SK-N-SH treated with all-trans-retinoic acid at 6 μM for 48 hours (cell line): ENCODE measurements around the gene CPA1.

Experiments
- ATAC-seq: fragments of 200-7000 bp; cut with Tn5 transposase; 3 replicates; pipeline ENCODE4 v1.9.1; 2020; ENCODE audit warnings: mild to moderate bottlenecking, moderate library complexity
- ARNTL ChIP-seq: fragments of 450-650 bp; formaldehyde crosslinking; IDR thresholded peaks from 2 replicates; pipeline ENCODE4 v1.5.0; 2020; ENCODE audit warnings: low read depth, mild to moderate bottlenecking, moderate library complexity, borderline replicate concordance
- BACH2 ChIP-seq: fragments of 250-450 bp; sonication (Bioruptor Pico); IDR thresholded peaks from 2 replicates; pipeline ENCODE4 v1.9.0; 2021; ENCODE audit warnings: mild to moderate bottlenecking, borderline replicate concordance
- CSDC2 ChIP-seq: fragments of 250-450 bp; sonication (Bioruptor Pico); IDR thresholded peaks from 2 replicates; pipeline ENCODE4 v1.5.0; 2020; ENCODE audit warnings: mild to moderate bottlenecking, moderate library complexity
- ESRRG ChIP-seq: fragments of 250-450 bp; sonication (Bioruptor Pico); IDR thresholded peaks from 2 replicates; pipeline ENCODE4 v1.6.1; 2021; ENCODE audit warnings: mild to moderate bottlenecking
- GLIS3 ChIP-seq: fragments of 250-450 bp; sonication (Bioruptor Pico); IDR thresholded peaks from 2 replicates; pipeline ENCODE4 v1.5.0; 2020; ENCODE audit warnings: mild to moderate bottlenecking, moderate library complexity
- ISL1 ChIP-seq: fragments of 250-450 bp; sonication (Bioruptor Pico); IDR thresholded peaks from 2 replicates; pipeline ENCODE4 v2.1.2; 2022; ENCODE audit warnings: mild to moderate bottlenecking, moderate library complexity
- OSR1 ChIP-seq: fragments of 250-450 bp; sonication (Bioruptor Pico); IDR thresholded peaks from 2 replicates; pipeline ENCODE4 v1.8.0; 2022; ENCODE audit warnings: moderate library complexity, mild to moderate bottlenecking, inconsistent platforms
- PPARA ChIP-seq: fragments of 250-450 bp; sonication (Bioruptor Pico); IDR thresholded peaks from 2 replicates; pipeline ENCODE4 v1.5.0; 2020; ENCODE audit warnings: mild to moderate bottlenecking, borderline replicate concordance
- RARB ChIP-seq: fragments of 250-450 bp; sonication (Bioruptor Pico); IDR thresholded peaks from 2 replicates; pipeline ENCODE4 v1.8.0; 2021; ENCODE audit warnings: mild to moderate bottlenecking, moderate library complexity
- SNAI2 ChIP-seq: fragments of 250-450 bp; sonication (Bioruptor Pico); IDR thresholded peaks from 2 replicates; pipeline ENCODE4 v1.5.0; 2020; ENCODE audit warnings: mild to moderate bottlenecking, moderate library complexity
- TCF4 ChIP-seq: fragments of 250-450 bp; sonication (Bioruptor Pico); IDR thresholded peaks from 2 replicates; pipeline ENCODE4 v1.8.0; 2021; ENCODE audit warnings: mild to moderate bottlenecking, moderate library complexity, borderline replicate concordance
- TOX ChIP-seq: fragments of 250-450 bp; sonication (Bioruptor Pico); IDR thresholded peaks from 2 replicates; pipeline ENCODE4 v1.8.0; 2021; ENCODE audit warnings: mild to moderate bottlenecking, moderate library complexity, borderline replicate concordance
- ZC3H10 ChIP-seq: fragments of 250-450 bp; sonication (Bioruptor Pico); IDR thresholded peaks from 2 replicates; pipeline ENCODE4 v1.5.1; 2021; ENCODE audit warnings: mild to moderate bottlenecking, moderate library complexity
- ZFP3 ChIP-seq: fragments of 250-450 bp; sonication (Bioruptor Pico); IDR thresholded peaks from 2 replicates; pipeline ENCODE4 v1.5.0; 2020; ENCODE audit warnings: mild to moderate bottlenecking, moderate library complexity
- ZFP30 ChIP-seq: fragments of 450-650 bp; formaldehyde crosslinking; IDR thresholded peaks from 2 replicates; pipeline ENCODE4 v1.5.0; 2022; ENCODE audit warnings: mild to moderate bottlenecking, moderate library complexity
- ZNF565 ChIP-seq: fragments of 450-650 bp; formaldehyde crosslinking; conservative IDR thresholded peaks from 2 replicates; pipeline ENCODE4 v1.5.0; 2020; ENCODE audit warnings: low read depth, mild to moderate bottlenecking, moderate library complexity
- ZNF8 ChIP-seq: fragments of 450-650 bp; formaldehyde crosslinking; IDR thresholded peaks from 2 replicates; pipeline ENCODE4 v1.5.0; 2020; ENCODE audit warnings: mild to moderate bottlenecking, moderate library complexity
- TF ChIP-seq, protein P1 (sequence below): fragments of 250-450 bp; sonication (Bioruptor Pico); IDR thresholded peaks from 2 replicates; pipeline ENCODE4 v1.8.0; 2021; ENCODE audit warnings: low read depth, mild to moderate bottlenecking, moderate library complexity, borderline replicate concordance
- TF ChIP-seq, protein P2 (sequence below): fragments of 250-450 bp; sonication (Bioruptor Pico); IDR thresholded peaks from 2 replicates; pipeline ENCODE4 v1.8.0; 2020; ENCODE audit warnings: mild to moderate bottlenecking, moderate library complexity, borderline replicate concordance
- TF ChIP-seq, protein P3 (sequence below): fragments of 250-450 bp; sonication (Bioruptor Pico); IDR thresholded peaks from 2 replicates; pipeline ENCODE4 v1.5.1; 2021; ENCODE audit warnings: mild to moderate bottlenecking, moderate library complexity
- TF ChIP-seq, protein P4 (sequence below): fragments of 250-450 bp; sonication (Bioruptor Pico); IDR thresholded peaks from 2 replicates; pipeline ENCODE4 v1.5.1; 2020; ENCODE audit warnings: low read depth, mild to moderate bottlenecking, moderate library complexity
- TF ChIP-seq, protein P5 (sequence below): fragments of 250-450 bp; sonication (Bioruptor Pico); IDR thresholded peaks from 2 replicates; pipeline ENCODE4 v1.5.0; 2020; ENCODE audit warnings: mild to moderate bottlenecking, moderate library complexity

CPA1 gene

DNA sequence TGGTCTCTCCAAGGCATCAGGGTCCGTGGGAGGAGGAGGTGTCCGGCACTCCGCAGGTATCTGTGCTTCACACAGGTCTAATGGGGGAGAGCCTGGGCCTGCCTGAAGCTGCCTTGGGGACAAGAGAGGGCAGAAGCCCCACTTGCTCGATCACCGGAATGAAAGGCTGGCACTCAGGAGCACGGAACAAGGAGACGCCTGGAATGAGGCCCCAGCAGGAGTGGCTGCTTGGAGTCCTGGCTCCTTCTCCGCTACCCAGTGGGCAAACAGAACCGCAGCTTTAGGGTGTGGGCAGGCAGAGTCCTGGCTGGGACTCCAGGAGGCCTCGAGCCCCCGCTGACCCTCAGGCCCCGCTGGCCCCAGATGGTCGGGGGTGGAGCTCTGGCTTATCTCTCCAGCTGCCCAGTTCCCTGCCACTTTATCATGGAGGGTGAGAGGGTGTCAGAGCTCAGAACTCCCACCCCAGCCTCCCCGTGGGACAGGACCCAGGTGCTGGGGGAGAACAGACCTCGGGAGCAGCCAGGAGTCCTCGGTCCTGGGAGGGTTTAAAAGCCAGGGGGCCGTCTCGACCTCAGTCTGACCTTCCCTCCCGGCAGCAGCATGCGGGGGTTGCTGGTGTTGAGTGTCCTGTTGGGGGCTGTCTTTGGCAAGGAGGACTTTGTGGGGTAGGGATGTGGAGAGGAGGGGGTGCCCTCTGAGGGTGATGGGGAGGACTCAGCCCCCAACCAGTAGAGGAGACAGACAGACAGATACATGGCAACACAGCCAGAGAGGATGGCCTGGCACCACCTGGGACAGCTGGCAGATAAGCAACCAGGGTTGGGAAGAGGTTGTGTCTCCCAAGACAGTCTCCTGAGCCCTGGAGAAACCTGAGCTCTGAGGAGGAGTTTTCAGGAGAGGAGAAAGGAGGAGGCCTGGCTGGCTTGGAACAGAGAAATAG is at the start of gene CPA1:
Gene CPA1 (plus strand): TSS at position 574 of the 940 bp plus-strand sequence. CDS start 27 bp downstream, at position 601.
- ATAC-seq = peak; percentile 67
- no peak for TF ChIP-seq ZFP3 (CRISPR knock-in tag)
- no peak for TF ChIP-seq BACH2 (CRISPR knock-in tag)
- no peak for TF ChIP-seq PPARA

DNA sequence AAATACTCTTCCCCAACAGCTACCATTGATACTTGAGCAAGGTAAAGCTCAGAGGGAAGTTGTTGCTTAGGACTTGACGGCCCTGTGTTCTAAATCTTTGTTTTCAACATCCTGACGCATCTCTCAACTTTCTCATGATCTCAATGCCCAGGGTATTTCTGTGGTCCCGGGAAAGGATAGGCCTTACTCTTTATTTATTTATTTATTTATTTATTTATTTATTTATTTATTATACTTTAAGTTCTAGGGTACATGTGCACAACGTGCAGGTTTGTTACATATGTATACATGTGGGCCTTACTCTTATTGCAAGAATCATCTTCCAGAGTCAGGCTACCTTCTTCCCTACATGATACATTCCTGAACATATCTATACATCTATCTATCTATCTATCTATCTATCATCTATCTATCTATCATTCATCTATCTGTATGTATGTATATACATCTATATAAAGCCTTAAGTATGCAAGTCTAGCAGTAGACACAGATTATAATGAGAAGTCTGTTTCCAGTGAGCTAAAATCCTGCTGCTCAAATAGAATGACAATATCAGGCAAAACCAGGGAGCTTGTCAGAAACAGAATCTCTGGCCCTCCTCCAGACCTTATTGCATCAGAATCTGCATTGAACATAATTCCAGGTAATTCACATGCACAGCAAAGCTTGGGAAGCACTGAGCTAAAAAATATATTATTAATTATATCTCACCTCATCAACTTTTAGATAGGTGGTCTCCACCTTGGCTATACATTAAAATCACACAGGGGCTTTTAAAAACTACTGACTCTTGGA is 47.8 kb upstream of the CPA1 start:
- TF ChIP-seq ZNF8 (no peak), ESRRG (CRISPR knock-in tag) (no peak), TCF4 (CRISPR knock-in tag) (no peak), ZFP30 (CRISPR knock-in tag) (no peak), ZFP3 (CRISPR knock-in tag) (no peak), GLIS3 (CRISPR knock-in tag) (no peak), SNAI2 (CRISPR knock-in tag) (no peak), ZNF565 (CRISPR knock-in tag) (no peak)
- ATAC-seq = no peak

DNA sequence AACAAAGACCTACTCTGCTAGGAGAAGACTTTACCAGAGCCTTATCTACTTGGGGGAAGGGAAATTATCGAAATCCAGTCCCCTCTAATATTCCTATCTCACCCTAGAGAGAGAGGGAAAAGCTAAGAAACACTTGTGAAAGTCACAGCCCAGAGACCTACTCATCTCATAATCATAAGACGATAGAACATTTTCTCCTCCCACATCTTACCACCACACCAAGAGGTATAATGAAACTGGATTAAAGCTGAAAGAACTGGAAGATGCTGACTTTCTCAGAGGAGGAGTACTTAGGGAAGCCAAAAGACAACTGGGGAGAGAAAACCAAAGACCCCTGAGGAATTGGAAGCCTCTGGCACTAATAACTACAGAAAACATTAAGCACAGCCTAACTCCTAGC is 46.5 kb upstream of the CPA1 start:
- TF ChIP-seq PPARA (no peak), TOX (CRISPR knock-in tag) (no peak), ARNTL (CRISPR knock-in tag) (no peak), ESRRG (CRISPR knock-in tag) (no peak), CSDC2 (no peak)
- TF ChIP-seq, protein P1, sequence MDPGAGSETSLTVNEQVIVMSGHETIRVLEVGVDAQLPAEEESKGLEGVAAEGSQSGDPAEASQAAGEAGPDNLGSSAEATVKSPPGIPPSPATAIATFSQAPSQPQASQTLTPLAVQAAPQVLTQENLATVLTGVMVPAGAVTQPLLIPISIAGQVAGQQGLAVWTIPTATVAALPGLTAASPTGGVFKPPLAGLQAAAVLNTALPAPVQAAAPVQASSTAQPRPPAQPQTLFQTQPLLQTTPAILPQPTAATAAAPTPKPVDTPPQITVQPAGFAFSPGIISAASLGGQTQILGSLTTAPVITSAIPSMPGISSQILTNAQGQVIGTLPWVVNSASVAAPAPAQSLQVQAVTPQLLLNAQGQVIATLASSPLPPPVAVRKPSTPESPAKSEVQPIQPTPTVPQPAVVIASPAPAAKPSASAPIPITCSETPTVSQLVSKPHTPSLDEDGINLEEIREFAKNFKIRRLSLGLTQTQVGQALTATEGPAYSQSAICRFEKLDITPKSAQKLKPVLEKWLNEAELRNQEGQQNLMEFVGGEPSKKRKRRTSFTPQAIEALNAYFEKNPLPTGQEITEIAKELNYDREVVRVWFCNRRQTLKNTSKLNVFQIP (CRISPR knock-in tag) = no peak

DNA sequence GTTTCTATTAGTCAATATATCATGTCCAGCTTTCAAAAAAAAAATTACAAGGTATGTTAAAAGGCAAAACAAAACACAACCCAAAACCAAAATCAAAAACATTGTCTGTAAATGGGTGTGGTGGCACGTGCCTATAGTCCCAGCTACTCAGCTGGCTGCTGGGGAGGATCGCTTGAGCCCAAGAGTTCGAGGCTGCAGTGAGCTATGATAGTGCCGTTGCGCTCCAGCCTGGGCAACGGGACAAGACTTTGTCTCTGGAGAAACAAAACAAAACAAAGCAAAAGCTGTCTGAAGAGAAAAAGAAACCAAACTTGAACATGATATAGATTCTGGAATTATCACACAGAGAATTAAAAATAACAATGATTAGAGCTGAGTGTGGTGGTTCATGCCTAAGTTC is 46.0 kb upstream of the CPA1 start:
- ATAC-seq = no peak
- TF ChIP-seq, protein P2, sequence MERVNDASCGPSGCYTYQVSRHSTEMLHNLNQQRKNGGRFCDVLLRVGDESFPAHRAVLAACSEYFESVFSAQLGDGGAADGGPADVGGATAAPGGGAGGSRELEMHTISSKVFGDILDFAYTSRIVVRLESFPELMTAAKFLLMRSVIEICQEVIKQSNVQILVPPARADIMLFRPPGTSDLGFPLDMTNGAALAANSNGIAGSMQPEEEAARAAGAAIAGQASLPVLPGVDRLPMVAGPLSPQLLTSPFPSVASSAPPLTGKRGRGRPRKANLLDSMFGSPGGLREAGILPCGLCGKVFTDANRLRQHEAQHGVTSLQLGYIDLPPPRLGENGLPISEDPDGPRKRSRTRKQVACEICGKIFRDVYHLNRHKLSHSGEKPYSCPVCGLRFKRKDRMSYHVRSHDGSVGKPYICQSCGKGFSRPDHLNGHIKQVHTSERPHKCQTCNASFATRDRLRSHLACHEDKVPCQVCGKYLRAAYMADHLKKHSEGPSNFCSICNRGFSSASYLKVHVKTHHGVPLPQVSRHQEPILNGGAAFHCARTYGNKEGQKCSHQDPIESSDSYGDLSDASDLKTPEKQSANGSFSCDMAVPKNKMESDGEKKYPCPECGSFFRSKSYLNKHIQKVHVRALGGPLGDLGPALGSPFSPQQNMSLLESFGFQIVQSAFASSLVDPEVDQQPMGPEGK = no peak
- TF ChIP-seq ZC3H10 (CRISPR knock-in tag) (no peak), OSR1 (CRISPR knock-in tag) (no peak), TOX (CRISPR knock-in tag) (no peak), GLIS3 (CRISPR knock-in tag) (no peak), TCF4 (CRISPR knock-in tag) (no peak), ESRRG (CRISPR knock-in tag) (no peak), PPARA (no peak), ZFP3 (CRISPR knock-in tag) (no peak), RARB (CRISPR knock-in tag) (no peak), ZNF565 (CRISPR knock-in tag) (no peak), ZNF8 (no peak), ISL1 (CRISPR knock-in tag) (no peak), CSDC2 (no peak), ZFP30 (CRISPR knock-in tag) (no peak)
- TF ChIP-seq, protein P3, sequence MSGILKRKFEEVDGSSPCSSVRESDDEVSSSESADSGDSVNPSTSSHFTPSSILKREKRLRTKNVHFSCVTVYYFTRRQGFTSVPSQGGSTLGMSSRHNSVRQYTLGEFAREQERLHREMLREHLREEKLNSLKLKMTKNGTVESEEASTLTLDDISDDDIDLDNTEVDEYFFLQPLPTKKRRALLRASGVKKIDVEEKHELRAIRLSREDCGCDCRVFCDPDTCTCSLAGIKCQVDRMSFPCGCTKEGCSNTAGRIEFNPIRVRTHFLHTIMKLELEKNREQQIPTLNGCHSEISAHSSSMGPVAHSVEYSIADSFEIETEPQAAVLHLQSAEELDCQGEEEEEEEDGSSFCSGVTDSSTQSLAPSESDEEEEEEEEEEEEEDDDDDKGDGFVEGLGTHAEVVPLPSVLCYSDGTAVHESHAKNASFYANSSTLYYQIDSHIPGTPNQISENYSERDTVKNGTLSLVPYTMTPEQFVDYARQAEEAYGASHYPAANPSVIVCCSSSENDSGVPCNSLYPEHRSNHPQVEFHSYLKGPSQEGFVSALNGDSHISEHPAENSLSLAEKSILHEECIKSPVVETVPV (CRISPR knock-in tag) = no peak
- TF ChIP-seq, protein P4, sequence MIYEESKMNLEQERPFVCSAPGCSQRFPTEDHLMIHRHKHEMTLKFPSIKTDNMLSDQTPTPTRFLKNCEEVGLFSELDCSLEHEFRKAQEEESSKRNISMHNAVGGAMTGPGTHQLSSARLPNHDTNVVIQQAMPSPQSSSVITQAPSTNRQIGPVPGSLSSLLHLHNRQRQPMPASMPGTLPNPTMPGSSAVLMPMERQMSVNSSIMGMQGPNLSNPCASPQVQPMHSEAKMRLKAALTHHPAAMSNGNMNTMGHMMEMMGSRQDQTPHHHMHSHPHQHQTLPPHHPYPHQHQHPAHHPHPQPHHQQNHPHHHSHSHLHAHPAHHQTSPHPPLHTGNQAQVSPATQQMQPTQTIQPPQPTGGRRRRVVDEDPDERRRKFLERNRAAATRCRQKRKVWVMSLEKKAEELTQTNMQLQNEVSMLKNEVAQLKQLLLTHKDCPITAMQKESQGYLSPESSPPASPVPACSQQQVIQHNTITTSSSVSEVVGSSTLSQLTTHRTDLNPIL (CRISPR knock-in tag) = no peak
- TF ChIP-seq, protein P5, sequence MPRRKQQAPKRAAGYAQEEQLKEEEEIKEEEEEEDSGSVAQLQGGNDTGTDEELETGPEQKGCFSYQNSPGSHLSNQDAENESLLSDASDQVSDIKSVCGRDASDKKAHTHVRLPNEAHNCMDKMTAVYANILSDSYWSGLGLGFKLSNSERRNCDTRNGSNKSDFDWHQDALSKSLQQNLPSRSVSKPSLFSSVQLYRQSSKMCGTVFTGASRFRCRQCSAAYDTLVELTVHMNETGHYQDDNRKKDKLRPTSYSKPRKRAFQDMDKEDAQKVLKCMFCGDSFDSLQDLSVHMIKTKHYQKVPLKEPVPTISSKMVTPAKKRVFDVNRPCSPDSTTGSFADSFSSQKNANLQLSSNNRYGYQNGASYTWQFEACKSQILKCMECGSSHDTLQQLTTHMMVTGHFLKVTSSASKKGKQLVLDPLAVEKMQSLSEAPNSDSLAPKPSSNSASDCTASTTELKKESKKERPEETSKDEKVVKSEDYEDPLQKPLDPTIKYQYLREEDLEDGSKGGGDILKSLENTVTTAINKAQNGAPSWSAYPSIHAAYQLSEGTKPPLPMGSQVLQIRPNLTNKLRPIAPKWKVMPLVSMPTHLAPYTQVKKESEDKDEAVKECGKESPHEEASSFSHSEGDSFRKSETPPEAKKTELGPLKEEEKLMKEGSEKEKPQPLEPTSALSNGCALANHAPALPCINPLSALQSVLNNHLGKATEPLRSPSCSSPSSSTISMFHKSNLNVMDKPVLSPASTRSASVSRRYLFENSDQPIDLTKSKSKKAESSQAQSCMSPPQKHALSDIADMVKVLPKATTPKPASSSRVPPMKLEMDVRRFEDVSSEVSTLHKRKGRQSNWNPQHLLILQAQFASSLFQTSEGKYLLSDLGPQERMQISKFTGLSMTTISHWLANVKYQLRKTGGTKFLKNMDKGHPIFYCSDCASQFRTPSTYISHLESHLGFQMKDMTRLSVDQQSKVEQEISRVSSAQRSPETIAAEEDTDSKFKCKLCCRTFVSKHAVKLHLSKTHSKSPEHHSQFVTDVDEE (CRISPR knock-in tag) = no peak

More for the DNA sequence above, 46.5 kb upstream of the CPA1 start:
- no peak for ATAC-seq
